ENCODE measurements around the gene DEAF1. TPM values are rescaled to one million over a fixed set of nuclear protein-coding genes. Genes with fewer than 3 reads are reported as not detected.

Gene DEAF1
- total and polyA plus RNA-seq, 10 of the 15 experiments (the other 5 are each of a cell fraction or from before 2014, with no cell fraction given), result 0.68 to 51.3 (median 25.9) TPM

DNA sequence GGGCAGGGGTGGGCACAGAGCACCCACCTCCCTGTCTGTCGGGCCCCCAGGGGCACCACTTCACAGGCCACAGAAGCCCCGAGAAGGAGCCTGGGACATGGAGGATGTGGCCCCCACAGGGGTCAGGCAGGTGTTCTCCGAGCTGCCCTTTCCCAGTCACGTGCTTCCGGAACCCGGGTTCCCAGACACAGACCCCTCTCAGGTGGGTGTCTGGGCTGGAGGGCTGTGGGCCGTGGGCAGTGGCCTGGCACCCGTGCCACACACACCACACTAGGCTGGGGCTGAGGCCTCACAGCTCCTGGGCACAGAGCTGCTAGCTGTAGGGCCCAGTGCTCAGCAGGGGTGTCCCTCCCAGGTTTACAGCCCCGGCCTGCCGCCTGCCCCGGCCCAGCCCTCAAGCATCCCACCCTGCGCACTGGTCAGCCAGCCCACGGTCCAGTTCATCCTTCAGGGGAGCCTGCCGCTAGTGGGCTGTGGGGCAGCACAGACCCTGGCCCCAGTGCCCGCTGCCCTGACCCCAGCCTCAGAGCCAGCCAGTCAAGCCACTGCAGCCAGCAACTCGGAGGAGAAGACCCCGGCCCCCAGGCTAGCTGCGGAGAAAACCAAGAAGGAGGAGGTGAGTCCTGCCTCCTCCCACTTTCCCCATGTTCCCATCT, 84.7 kb downstream of the DEAF1 start:
- no peak for ATAC-seq
- DNase-seq (ENCODE audit: low read depth, low spot score), result no peak
- peaks cover 11% of the 10 kb centered on the region for H4K20me1 ChIP-seq (ENCODE audit: control insufficient read depth, insufficient read depth)
- RAD21 ChIA-PET (ENCODE audit: unreplicated experiment), result no interaction called here
- WGBS (ENCODE audit: insufficient coverage, insufficient replicate concordance, low lambda C conversion rate, missing lambda C conversion rate), result 98% methylated on average over 18 of the region's 18 CpGs
- no peak overlapping the region for H3K27ac ChIP-seq (ENCODE audit: control insufficient read depth, insufficient read depth)
- no peak for FAIRE-seq
- no peaks in the 10 kb centered on the region for H3K9me3 ChIP-seq (replicated peaks; ENCODE audit: control insufficient read depth, insufficient read depth, low read length)
- peaks cover 16 to 70% of the 10 kb centered on the region in 2 experiments; a peak in 3 of 4 replicates for H3K36me3 ChIP-seq (ENCODE audit: control insufficient read depth in 2 of 2, insufficient read depth in 2 of 2, low read length in 1 of 2)
- TF ChIP-seq POLR2A (IDR thresholded peaks at IDR 0.05; ENCODE audit: low read depth, low read length), result peak; percentile 3; the same call in 1 of the 2 replicates
- TF ChIP-seq BMI1 (IDR thresholded peaks at IDR 0.05; ENCODE audit: borderline replicate concordance), result no peak
- no peak for TF ChIP-seq EZH2 (IDR thresholded peaks at IDR 0.05; ENCODE audit: borderline replicate concordance, control insufficient read depth, low read depth, low read length)
- no peak overlapping the region for H3K4me2 ChIP-seq (ENCODE audit: control insufficient read depth, insufficient read depth)
- peaks cover 10% of the 10 kb centered on the region for H3K4me1 ChIP-seq (ENCODE audit: control insufficient read depth, insufficient read depth, low read length)
- intact Hi-C loops (cut with micrococcal nuclease; ENCODE audit: unreplicated experiment) (no loop called here), in situ Hi-C loops (cut with MboI) (no loop called here)
- no peak overlapping the region for H2AFZ ChIP-seq (ENCODE audit: control insufficient read depth, low read depth, low read length)
- no peak overlapping the region for H3K9ac ChIP-seq (ENCODE audit: control insufficient read depth, insufficient read depth, low read length)
- SMC1A ChIA-PET (ENCODE audit: uncharacterized antibody, unreplicated experiment), result no interaction called here
- no peaks in the 10 kb centered on the region for H3K27me3 ChIP-seq (replicated peaks in 1 of 2; ENCODE audit: control insufficient read depth in 2 of 2, insufficient read depth in 2 of 2, low read length in 1 of 2)
- POLR2A ChIA-PET, result no interaction called here
- CTCF ChIA-PET, result no interaction called here
- H3K4me3 ChIP-seq, result no peak overlapping the region
- no TSS peak for BruUV-seq (replicated peaks)
- peaks cover 22% of the 10 kb centered on the region for H3K79me2 ChIP-seq (ENCODE audit: control insufficient read depth, insufficient read depth, low read length)

DNA sequence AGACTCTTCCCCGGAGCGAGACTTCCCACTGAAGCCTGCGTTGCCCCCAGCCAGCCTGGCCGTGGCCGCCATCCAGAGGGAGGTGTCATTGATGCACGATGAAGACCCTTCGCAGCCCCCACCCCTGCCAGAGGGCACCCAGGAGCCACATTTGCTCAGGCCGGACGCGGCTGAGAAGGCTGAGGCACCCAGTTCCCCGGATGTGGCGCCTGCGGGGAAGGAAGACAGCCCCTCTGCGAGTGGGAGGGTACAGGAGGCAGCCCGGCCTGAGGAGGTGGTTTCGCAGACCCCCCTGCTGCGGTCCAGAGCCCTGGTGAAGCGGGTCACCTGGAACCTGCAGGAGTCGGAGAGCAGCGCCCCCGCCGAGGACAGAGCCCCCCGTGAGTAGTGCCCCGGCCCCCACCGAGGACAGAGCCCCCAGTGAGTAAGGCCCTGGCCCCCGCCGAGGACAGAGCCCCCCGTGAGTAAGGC, 85.6 kb downstream of the DEAF1 start:
- H3K9me3 ChIP-seq (replicated peaks; ENCODE audit: control insufficient read depth, insufficient read depth, low read length), result no peaks in the 10 kb centered on the region
- BruUV-seq (replicated peaks), result no TSS peak
- H3K36me3 ChIP-seq (ENCODE audit: control insufficient read depth in 2 of 2, insufficient read depth in 2 of 2, low read length in 1 of 2), result peaks cover 21 to 75% of the 10 kb centered on the region in 2 experiments; a peak in 3 of 4 replicates
- ChIA-PET CTCF (no interaction called here), POLR2A (no interaction called here), SMC1A (ENCODE audit: uncharacterized antibody, unreplicated experiment) (no interaction called here), RAD21 (ENCODE audit: unreplicated experiment) (no interaction called here)
- FAIRE-seq (no peak), ATAC-seq (no peak), DNase-seq (ENCODE audit: low read depth, low spot score) (no peak)
- peaks cover 10% of the 10 kb centered on the region for H3K4me1 ChIP-seq (ENCODE audit: control insufficient read depth, insufficient read depth, low read length)
- intact Hi-C loops (cut with micrococcal nuclease; ENCODE audit: unreplicated experiment) (no loop called here), in situ Hi-C loops (cut with MboI) (no loop called here)
- peaks cover 13% of the 10 kb centered on the region for H3K79me2 ChIP-seq (ENCODE audit: control insufficient read depth, insufficient read depth, low read length)
- 97% methylated on average over 26 of the region's 28 CpGs for WGBS (ENCODE audit: insufficient coverage, insufficient replicate concordance, low lambda C conversion rate, missing lambda C conversion rate)
- TF ChIP-seq SMAD1 (IDR thresholded peaks at IDR 0.05; ENCODE audit: low read depth, partially characterized antibody) (no peak), ZNF24 (IDR thresholded peaks at IDR 0.05) (no peak), CHD1 (IDR thresholded peaks at IDR 0.05; ENCODE audit: low read depth, low read length) (no peak), POLR2A (IDR thresholded peaks at IDR 0.05; ENCODE audit: low read depth, low read length) (0 out of 2 replicates have a peak, but pooled peaks have one; percentile 18), RAD51 (IDR thresholded peaks at IDR 0.05) (no peak), SP1 (IDR thresholded peaks at IDR 0.05; ENCODE audit: low read depth, low read length) (no peak)
- TF ChIP-seq, protein P1, sequence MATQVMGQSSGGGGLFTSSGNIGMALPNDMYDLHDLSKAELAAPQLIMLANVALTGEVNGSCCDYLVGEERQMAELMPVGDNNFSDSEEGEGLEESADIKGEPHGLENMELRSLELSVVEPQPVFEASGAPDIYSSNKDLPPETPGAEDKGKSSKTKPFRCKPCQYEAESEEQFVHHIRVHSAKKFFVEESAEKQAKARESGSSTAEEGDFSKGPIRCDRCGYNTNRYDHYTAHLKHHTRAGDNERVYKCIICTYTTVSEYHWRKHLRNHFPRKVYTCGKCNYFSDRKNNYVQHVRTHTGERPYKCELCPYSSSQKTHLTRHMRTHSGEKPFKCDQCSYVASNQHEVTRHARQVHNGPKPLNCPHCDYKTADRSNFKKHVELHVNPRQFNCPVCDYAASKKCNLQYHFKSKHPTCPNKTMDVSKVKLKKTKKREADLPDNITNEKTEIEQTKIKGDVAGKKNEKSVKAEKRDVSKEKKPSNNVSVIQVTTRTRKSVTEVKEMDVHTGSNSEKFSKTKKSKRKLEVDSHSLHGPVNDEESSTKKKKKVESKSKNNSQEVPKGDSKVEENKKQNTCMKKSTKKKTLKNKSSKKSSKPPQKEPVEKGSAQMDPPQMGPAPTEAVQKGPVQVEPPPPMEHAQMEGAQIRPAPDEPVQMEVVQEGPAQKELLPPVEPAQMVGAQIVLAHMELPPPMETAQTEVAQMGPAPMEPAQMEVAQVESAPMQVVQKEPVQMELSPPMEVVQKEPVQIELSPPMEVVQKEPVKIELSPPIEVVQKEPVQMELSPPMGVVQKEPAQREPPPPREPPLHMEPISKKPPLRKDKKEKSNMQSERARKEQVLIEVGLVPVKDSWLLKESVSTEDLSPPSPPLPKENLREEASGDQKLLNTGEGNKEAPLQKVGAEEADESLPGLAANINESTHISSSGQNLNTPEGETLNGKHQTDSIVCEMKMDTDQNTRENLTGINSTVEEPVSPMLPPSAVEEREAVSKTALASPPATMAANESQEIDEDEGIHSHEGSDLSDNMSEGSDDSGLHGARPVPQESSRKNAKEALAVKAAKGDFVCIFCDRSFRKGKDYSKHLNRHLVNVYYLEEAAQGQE (IDR thresholded peaks at IDR 0.05; ENCODE audit: low read depth, low read length), result no peak
- TF ChIP-seq, protein P2, sequence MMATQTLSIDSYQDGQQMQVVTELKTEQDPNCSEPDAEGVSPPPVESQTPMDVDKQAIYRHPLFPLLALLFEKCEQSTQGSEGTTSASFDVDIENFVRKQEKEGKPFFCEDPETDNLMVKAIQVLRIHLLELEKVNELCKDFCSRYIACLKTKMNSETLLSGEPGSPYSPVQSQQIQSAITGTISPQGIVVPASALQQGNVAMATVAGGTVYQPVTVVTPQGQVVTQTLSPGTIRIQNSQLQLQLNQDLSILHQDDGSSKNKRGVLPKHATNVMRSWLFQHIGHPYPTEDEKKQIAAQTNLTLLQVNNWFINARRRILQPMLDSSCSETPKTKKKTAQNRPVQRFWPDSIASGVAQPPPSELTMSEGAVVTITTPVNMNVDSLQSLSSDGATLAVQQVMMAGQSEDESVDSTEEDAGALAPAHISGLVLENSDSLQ (IDR thresholded peaks at IDR 0.05), result no peak
- H3K4me2 ChIP-seq (ENCODE audit: control insufficient read depth, insufficient read depth), result no peak overlapping the region
- no peaks in the 10 kb centered on the region for H3K27me3 ChIP-seq (replicated peaks in 1 of 2; ENCODE audit: control insufficient read depth in 2 of 2, insufficient read depth in 2 of 2, low read length in 1 of 2)
- no peak overlapping the region for H3K9ac ChIP-seq (ENCODE audit: control insufficient read depth, insufficient read depth, low read length)
- H3K27ac ChIP-seq (ENCODE audit: control insufficient read depth, insufficient read depth), result no peak overlapping the region
- peaks cover 11% of the 10 kb centered on the region for H4K20me1 ChIP-seq (ENCODE audit: control insufficient read depth, insufficient read depth)
- no peak overlapping the region for H3K4me3 ChIP-seq
- H2AFZ ChIP-seq (ENCODE audit: control insufficient read depth, low read depth, low read length), result no peak overlapping the region

Measured in GM12878 (cell line).